Cerebellar cortex (tissue), 1 donor: ENCODE measurements around the gene CCDC150.
A peak's percentile ranks its signal among the peaks of the same experiment; 100 is the strongest.
"Not testable (repeated sequence)": the region's sequence is repeated elsewhere in the genome, so short reads cannot be mapped to it uniquely, and the experiment has no call there.

Source experiments
- DNase-seq: peaks from one replicate; pipeline ENCODE4 v3.0.0-alpha.2; 2015; ENCODE audit warnings: low spot score

Gene CCDC150

GRCh38 chr2:196712867-196713266 is 73.4 kb downstream of the CCDC150 start:
- DNase-seq: no peak

GRCh38 chr2:196718419-196719109 is 79.0 kb downstream of the CCDC150 start:
- no peak for DNase-seq

- peak; percentile 5 for DNase-seq
These were observed 79.8 kb downstream of the CCDC150 start for GRCh38 chr2:196719110-196719872.

GRCh38 chr2:196723571-196723970 is 84.1 kb downstream of the CCDC150 start:
- DNase-seq: no peak

GRCh38 chr2:196725218-196725617 is 85.7 kb downstream of the CCDC150 start:
- no peak for DNase-seq

- no peak for DNase-seq
These were observed 86.4 kb downstream of the CCDC150 start for GRCh38 chr2:196725882-196726281.

- no peak for DNase-seq
These were observed 89.9 kb downstream of the CCDC150 start for GRCh38 chr2:196729418-196729817.

GRCh38 chr2:196736646-196737045 is 97.1 kb downstream of the CCDC150 start:
- DNase-seq: not testable (repeated sequence)

GRCh38 chr2:196737046-196737445 is 97.5 kb downstream of the CCDC150 start:
- no peak for DNase-seq

GRCh38 chr2:196739031-196739430 is 99.5 kb downstream of the CCDC150 start:
- DNase-seq: no peak

GRCh38 chr2:196742216-196742615 is 102.7 kb downstream of the CCDC150 start:
- DNase-seq: no peak

GRCh38 chr2:196742685-196743084 is 103.2 kb downstream of the CCDC150 start:
- no peak for DNase-seq

GRCh38 chr2:196743165-196743564 is 103.7 kb downstream of the CCDC150 start:
- DNase-seq: no peak

GRCh38 chr2:196745711-196746110 is 106.2 kb downstream of the CCDC150 start:
- no peak for DNase-seq

GRCh38 chr2:196747400-196747799 is 107.9 kb downstream of the CCDC150 start:
- DNase-seq: no peak

- DNase-seq: no peak
These were observed 108.6 kb downstream of the CCDC150 start for GRCh38 chr2:196748123-196748522.

- DNase-seq: no peak
These were observed 110.9 kb downstream of the CCDC150 start for GRCh38 chr2:196750291-196750923.

GRCh38 chr2:196750977-196751631 is 111.6 kb downstream of the CCDC150 start:
- peak; percentile 72 for DNase-seq

GRCh38 chr2:196758474-196759377 is 119.2 kb downstream of the CCDC150 start:
- DNase-seq: peak; percentile 10

- DNase-seq: no peak
These were observed 119.8 kb downstream of the CCDC150 start for GRCh38 chr2:196759378-196759706.

GRCh38 chr2:196767101-196767500 is 127.6 kb downstream of the CCDC150 start:
- DNase-seq: no peak
